NCI-H82 treated with DMSO at 0.1 percent for 48 hours (cell line): ENCODE data around the gene ANXA3.
"Not testable (repeated sequence)": the region's sequence is repeated elsewhere in the genome, so short reads cannot be mapped to it uniquely, and the experiment has no call there.

Experiments
- DNase-seq: peaks from one replicate; lab custom pipeline; 2025; ENCODE audit not compliant: unreplicated experiment; lab: John Stamatoyannopoulos, UW

The ANXA3 gene

DNA sequence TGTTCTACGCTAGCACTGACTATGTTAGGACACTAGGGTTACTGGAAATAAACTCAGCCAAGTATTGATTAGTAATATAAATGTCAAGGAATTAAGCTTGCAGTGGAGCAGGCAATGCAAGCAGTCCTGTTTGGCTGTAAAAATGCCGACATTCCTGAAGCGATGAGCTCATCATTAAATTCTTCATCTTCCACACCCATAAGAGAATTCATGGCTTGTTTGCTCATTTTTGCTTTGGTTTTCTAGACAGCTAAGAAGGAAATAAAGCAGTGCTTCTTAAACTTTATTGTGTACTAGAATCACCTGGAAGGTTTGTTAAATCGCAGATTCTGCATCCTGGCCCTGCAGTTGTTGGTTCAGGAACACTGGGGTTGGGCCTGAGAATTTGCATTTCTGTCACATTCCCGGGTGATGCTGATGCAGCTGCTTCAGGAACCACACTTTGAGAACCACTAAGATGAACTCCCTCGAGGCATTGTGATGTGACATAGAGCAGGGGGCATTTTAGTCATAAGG, 17.8 kb downstream of the ANXA3 start:
- no peak for DNase-seq

DNA sequence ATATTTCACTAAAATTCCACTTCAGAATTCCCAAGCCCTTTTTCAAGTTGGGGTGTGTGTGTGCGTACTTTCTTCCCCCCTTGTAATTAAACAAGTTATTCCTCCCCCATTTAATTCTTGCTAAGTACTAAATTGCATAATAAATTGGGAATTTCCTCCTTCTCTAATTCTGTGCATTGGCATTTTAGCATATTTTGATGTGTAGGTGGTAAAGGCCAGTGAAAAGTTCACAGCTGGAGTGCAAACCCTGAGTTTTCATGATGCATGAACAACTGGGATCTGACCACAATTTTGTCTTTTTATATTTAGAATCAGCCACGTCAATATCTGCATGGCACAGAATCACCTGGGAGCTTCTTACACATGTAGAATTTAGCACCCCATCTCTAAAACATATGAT, 18.5 kb downstream of the ANXA3 start:
- DNase-seq, result no peak

DNA sequence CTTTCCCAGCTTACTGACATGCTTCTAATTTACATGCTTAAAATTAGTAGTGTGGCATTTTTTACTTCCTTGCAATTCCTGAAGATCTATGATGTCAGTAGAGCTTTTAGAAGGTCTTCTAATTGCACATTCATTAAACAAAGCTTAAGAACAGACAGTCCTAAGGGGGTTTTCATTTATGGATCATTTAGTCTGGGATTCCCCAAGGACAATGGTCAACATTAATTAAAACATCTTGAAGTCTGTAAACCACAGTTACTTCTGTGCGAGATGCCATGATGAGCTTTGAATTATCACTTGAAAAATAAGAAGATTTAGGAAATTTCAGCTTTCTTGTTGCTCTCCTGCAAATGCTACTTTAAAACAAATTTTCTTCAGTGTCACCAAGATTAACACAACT, 20.2 kb downstream of the ANXA3 start:
- DNase-seq, result no peak

DNA sequence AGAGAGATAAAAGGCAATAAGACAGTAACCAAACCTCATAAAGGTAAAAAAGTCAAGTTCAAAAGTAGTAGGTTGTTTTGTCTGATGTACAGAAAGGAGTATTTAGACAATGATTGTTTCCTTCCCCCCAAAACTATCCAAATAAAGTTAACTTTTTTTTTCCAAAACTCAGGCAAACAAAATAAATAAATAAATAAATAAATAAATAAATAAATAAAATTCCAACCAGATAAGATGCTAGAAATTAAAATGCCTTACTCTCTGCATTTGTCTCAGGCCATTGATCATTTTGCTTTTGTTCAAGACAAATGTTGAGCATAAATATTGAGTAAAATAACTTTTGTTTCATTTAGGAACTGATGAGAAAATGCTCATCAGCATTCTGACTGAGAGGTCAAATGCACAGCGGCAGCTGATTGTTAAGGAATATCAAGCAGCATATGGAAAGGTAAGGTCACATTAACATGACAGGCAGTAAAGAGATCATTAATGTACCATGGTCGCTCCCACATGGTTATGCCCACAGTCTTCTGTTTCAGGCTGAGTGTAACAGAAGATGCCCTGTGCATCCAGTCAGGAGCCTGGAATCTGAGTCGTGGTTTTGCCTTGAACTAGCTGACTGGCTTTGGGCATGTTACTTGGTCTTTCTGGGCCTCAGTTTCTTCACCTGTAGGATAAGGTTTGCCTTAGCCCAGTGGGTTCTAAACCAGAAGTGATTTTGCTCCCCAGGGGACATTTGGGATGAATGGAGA, 27.3 kb downstream of the ANXA3 start:
- DNase-seq, result no peak

DNA sequence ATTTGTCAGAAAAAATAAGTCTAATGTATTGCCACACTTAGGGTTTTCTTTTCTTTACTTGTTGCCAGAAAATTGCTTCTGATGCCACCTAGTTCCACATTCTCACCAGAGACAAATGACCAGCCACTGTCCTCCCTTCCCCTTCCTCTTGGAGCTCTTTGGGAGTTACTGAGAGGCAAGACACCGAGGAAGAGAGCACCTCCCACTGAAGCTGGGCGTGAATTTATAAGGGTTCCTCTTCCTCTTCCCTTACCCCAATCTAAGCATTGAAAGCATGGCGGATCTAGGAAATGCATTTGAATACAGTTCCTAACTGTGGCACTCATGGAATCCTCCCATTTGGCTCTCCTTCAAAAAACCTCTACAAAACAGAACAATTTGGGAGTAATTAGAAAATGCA, 30.0 kb downstream of the ANXA3 start:
- no peak for DNase-seq

DNA sequence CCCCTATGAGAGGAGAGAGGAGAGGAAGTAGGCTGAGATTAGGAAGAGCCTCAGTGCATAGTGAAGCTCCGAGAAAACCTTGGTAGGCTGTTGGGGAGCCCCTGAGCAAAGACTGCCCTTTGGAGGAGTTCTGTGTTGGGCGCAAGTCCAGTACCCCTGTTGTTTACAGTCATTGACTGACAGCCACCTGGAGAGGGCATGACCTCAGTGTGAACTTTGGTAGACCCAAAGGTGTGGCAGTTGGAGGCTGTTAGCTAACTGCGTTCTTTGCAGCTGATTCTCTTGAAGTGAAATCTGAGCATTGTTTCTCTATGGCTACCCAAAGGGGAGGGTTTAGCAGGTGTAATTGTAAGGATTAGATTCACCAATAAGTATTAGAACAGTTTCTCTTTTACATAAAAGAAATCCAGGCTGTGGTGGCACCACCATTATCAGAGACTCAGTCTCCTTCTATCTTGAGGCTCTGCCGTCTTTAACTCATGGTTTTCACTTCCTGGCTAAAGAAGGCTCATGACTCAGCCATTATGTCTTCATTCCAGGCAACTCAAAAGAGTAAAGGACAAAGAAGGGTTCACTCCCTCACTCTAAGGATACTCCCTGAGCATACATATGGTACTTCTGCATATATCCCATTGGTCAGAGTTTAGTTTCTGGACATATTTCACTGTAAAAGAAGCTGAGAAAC, 33.4 kb downstream of the ANXA3 start:
- DNase-seq, result no peak

DNA sequence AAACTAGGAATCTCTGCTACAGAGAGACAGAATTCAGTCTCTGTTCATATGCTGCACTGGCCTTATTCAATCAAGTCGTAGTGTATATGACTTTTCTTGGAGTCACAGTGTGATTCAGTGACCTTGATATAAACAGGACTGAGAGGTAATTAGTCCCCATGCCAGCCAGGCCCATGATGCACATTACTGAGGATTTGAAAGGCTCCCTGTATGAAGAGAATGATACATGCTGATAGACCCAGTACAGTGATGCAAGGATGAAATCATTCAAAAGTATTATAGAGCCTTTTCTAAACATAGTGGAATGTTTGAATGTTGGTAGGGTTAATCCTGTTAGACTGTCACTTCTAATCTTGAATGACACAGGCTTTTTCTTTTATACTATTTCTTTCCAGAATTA, 34.1 kb downstream of the ANXA3 start:
- no peak for DNase-seq

DNA sequence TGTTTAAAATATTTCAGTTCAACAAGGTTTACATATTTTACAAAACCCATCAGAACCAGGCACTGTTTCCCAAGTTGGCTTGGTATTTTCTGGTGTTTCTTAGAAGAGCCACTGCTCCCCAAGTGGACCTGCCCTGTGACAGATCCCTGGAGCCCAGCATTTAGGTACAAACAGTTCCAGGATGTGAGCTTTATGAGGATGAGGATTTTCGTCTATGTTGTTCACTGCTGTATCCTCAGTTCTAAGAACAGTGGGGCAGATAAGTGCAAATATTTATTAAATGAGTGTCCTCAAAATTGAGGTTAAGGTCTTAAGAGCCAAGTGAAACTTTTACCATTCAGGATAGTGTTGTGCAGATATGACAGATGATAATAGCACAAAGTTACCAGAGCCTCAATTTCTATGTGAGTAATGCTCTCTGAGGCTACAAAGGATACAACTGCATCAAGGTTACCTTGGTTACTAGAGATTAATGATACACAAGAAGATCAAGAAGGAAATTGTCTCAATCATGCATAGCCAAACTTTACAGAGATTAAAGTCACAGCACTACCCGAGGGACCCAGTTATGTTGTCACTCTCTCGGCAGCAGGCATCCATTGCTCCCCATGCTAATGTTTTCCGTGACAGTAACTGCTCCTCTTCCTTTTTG, 37.5 kb downstream of the ANXA3 start:
- DNase-seq, result no peak

DNA sequence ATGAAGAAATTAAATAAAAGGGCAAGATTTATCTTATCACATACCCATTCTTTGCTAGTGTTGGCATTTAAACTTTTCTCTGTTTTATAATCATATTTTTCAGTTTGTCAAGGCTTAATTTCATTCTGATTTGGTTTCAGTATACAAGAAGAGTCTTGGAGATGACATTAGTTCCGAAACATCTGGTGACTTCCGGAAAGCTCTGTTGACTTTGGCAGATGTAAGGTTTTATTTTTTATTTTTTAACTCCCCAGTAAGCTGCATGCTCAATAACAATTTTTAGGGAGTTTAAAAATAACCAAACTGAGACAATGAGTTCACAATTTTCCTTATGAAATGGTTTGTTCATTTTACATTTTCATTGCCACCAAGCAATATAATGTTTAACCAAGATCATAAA, 39.8 kb downstream of the ANXA3 start:
- DNase-seq, result no peak

DNA sequence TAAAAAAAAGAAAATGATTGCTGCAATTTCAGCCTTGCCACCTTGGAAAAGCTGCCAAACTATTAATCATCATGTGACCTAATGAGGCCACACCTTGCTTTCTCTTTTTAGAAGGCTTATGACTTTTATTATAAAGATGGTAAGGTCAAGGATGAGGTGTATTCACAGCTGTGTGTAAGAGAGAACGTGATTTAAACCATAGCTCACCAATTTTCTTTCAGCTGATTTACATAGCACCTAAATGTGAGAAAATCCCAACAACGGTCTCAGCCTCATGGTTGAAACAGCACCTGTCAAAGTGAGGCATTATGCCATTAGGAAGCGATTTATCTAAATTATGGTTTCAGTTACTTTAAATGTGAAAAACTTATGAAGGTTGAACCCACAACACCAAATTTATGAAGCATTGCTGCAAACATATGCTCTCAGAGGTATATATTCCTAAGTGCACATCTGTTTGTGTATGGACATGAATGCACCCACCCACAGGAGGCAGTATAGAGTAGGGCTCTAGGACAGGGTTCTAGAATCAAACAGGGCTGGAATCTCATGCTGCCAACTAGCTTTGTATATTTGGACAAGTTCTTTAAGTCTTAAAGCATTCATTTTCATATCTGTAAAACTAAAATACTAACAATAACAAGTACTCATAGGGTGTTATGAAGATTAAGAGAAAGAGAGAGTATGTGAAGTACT, 40.7 kb downstream of the ANXA3 start:
- no peak for DNase-seq

DNA sequence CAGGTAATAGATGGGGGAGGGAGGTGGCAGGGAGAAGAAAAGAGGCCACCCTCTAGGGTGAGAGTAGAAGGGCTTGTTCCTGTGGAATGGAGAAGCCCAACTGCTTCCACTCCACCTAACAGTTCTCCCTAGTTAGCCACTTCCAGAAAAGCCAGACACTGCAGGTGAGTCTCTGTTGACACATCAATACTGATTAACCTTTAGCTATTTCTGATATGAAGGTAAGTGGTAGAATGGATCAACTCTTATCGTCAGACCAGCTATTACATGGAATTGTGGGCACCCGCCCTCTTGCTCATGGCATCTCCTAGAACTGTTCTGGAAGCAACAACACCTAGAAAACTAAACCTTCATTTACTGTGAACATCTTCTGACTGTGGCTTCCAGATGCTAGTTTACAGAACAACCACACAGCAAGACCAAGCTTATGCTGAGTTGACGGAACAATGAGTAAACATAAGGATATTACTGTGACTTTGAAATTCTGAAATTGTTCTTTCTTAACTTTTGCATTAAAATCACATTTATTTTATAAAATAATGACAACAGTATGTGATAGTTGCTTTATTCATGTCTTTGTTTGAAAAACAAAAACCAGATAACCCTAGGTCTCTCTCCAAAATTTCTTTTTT, 44.7 kb downstream of the ANXA3 start:
- no peak for DNase-seq

DNA sequence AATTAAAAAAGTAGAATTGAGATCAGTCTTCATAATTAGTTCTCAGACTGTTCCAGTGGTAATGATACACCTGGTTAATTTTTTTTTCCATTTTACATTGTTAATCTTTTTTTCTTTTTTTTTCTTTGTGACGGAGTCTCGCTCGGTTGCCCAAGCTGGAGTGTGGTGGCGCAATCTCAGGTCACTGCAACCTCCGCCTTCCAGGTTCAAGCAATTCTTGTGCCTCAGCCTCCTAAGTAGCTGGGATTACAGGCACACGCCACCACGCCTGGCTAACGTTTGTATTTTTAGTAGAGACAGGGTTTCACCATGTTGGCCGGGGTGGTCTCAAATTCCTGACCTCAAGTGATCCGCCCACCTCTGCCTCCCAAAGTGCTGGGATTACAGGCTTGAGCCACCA, 46.9 kb downstream of the ANXA3 start:
- DNase-seq, result not testable (repeated sequence)

DNA sequence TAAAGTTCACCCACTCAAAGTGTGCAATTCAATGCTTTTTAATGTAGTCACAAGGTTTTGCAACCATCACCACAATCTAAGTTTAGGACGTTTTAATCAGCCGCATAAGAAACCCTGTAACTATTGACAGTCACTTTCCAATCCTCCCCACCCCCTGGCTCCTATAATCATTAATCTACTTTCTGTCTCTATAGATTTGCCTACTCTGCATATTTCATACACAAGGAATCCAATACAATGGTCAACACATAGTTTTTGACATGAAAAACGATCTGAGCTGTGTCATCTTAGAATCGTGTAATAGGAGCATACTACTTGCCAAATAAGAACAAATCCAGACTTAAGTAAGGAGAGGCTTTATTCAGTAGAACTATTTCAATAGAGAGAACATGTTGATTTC, 47.6 kb downstream of the ANXA3 start:
- DNase-seq, result no peak

DNA sequence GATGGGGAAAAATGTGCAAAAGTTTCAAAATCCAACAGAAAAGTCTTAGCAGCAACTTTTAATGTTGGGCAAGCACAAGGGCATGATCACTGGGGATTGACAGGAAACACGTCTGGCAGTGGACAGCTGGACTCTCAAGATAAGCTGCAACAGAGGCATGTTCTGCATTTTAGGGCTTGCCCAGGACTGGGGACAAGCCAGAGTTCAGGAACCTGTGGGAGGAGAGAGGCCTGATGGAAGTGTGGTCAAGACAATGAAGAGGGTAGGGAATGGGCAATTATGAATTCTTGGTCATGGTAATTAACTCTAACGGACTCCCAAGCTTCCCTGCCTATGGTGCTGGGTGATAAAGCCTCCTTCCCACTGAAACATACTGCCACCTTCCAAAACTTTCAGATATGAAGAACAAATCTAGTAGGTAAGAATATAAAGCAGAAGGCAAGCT, 48.4 kb downstream of the ANXA3 start:
- DNase-seq, result no peak

DNA sequence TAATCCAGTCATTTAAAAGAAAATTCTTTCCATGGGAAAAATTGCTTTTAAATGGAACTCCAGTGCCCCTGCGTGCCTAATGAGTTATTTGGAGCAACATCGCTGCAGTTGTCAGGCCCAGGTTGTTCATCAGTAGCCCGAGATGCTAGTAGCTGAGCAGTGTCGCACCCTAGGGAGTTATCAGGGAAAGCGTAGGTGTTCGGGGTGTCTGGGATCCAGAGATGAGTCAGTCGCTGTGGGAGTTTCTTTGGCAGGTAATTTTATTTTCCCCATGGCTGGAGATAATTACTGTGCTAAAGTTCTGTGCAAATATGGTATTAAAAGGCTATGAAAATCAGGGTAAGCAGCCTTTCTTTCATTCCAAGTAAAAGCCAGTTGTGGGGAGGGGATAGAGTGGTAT, 49.4 kb downstream of the ANXA3 start:
- no peak for DNase-seq

DNA sequence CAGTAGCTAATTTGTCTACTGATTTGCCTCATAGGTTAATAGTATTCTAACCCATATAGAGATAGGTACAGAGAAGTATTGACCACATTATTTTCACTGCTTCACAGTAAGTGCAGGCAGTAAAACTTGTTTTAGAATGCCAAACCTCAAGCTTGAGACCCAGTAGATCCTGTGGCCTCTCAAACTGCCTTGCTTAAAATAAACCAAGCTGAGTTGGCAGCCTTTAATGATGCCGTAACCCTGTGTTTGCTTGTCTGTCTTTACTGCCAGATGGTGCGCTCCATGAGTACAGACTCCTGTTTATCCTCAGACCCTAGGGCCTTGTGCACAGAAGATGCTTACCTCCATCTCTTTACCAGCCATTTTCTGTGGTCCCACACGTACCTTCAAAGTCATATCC, 50.8 kb downstream of the ANXA3 start:
- no peak for DNase-seq

DNA sequence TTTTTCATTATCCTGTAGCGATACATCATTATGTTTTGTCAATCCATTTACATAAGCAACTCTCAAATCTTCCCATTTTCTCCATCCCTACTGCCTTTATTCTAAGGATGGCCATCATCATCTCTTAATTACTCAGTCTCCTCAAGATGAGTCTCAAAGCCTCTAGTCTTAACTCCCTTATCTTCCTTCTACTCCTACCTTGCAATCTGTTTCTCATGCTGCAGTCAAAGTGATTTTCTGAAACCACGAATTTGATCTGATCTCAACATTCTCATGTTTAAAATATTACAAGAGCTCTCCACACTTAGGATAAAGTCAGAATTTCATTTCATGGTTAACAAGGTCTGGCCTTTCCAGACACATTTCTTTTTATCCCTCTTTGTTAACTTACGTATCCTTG, 51.8 kb downstream of the ANXA3 start:
- DNase-seq, result no peak

DNA sequence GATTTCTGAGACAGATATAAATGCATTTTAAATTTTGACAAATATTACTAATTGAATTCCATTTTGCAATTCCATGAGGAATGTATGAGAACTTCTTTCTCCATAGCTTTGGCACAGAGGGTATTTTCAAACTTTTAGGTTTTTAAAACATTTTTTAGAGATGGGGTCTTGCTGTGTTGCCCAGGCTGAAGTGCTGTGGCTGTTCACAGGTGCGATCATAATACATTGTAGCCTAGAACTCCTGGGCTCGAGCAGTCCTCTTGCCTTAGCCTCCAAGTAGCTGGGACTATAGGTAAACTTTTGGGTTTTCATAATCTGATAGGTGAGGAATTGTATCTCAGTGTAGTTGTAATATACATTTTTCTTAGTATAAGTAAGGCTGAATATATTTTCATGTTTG, 53.4 kb downstream of the ANXA3 start:
- no peak for DNase-seq

DNA sequence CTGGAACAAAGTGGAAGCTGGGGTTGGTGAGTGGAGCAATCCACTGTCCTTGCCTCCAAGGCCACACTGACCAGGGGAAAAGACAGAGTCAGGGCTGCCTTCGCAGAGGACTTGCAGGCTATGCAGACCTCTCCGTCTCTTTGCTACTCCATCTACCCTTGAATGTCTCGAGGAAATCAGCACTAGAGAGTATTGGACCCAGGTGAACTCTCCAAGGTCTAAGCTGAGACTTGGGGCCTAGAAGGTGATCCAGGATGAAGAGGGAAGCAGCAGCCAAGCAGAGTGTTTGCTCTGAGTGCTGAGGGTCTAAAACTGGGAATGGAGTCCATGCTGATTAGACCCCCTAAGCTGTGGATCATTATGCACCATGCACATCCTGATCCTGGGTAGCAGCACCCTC, 54.5 kb downstream of the ANXA3 start:
- no peak for DNase-seq

DNA sequence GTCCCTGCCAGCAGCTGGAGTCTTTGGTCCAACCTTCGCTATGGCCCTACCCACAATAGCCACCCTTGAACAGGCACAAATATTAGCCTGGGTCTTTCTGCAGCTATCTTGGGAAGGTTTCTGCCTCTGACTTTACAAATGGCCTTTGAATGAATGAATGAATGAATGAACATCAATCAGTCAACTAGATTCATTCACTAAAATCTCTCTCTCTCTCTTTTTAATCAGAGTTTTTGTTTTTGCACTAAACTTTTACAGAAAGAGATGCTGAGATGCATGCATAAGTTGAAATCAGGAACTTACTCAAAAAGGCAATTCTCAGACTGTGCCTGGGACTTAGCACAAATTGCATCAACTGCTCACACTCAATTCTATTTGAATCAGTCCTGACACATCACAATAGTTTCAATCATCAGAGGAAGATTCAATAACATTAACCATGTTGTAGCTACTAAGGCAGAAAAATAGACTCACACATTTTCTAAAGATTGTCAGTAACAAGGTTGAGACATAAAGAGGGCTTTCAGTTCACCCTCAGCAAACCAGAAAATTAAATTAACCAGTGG, 55.0 kb downstream of the ANXA3 start:
- no peak for DNase-seq

DNA sequence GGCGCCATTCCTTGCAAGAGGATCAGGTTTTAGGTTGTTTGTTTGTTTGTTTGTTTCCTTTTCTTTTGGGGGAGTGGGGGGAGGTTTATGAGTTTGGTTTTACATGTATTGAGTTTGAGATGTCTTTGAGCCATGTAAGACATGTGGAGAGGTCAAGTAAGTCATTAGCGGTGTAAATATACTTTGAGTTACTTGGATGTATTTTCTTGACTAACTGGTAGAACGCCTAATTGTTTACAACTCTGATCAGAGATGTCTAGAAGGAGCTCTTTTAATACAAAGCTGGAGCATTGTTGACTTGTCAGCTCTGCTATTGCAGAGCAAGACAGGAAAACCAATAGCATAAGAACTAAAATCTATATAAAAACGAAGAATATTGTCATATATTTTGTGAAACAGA, 57.1 kb downstream of the ANXA3 start:
- DNase-seq, result no peak
